Fibroblast of upper back skin (primary cell): Measurements from ENCODE around the gene HIF1AN.

ENCODE experiments used
- DNase-seq: peaks from one replicate; pipeline ENCODE4 v3.0.0-alpha.2; 2013

Gene HIF1AN

GRCh38 chr10:100522107-100522801 lies 13.5 kb upstream of the HIF1AN start:
- DNase-seq: no peak

- DNase-seq: no peak
Observed at GRCh38 chr10:100522945-100523344, 12.8 kb upstream of the HIF1AN start.

GRCh38 chr10:100524206-100524605 lies 11.5 kb upstream of the HIF1AN start:
- no peak for DNase-seq

GRCh38 chr10:100524638-100525037 lies 11.1 kb upstream of the HIF1AN start:
- DNase-seq: no peak

GRCh38 chr10:100528123-100528886 lies 7.4 kb upstream of the HIF1AN start:
- DNase-seq: no peak

GRCh38 chr10:100528921-100529474 lies 6.7 kb upstream of the HIF1AN start:
- DNase-seq: no peak

- DNase-seq: peak; percentile 84
Observed at GRCh38 chr10:100529475-100530298, 6.1 kb upstream of the HIF1AN start, which contains the start of gene NDUFB8. Gene NDUFB8 (minus strand): TSS chr10:100529871. CDS start chr10:100529851, 20 bp downstream.

- no peak for DNase-seq
Observed at GRCh38 chr10:100531761-100532160, 4.0 kb upstream of the HIF1AN start.

GRCh38 chr10:100534726-100535125 lies 1.0 kb upstream of the HIF1AN start:
- no peak for DNase-seq

- DNase-seq: no peak
Observed at GRCh38 chr10:100535338-100535714, 417 bp upstream of the HIF1AN start.

- no peak for DNase-seq
Observed at GRCh38 chr10:100537475-100537874, 1.7 kb downstream of the HIF1AN start.

GRCh38 chr10:100544950-100545349 lies 9.2 kb downstream of the HIF1AN start:
- no peak for DNase-seq

- no peak for DNase-seq
Observed at GRCh38 chr10:100551196-100551595, 15.5 kb downstream of the HIF1AN start.

- DNase-seq: no peak
Observed at GRCh38 chr10:100551738-100552137, 16.0 kb downstream of the HIF1AN start.

GRCh38 chr10:100553929-100554328 lies 18.2 kb downstream of the HIF1AN start:
- DNase-seq: no peak

- DNase-seq: no peak
Observed at GRCh38 chr10:100554902-100555301, 19.2 kb downstream of the HIF1AN start.

- DNase-seq: no peak
Observed at GRCh38 chr10:100560248-100560647, 24.5 kb downstream of the HIF1AN start.

GRCh38 chr10:100561005-100561404 lies 25.3 kb downstream of the HIF1AN start:
- DNase-seq: no peak

GRCh38 chr10:100562008-100562672 lies 26.4 kb downstream of the HIF1AN start:
- peak; percentile 72 for DNase-seq

GRCh38 chr10:100565206-100565985 lies 29.7 kb downstream of the HIF1AN start:
- DNase-seq: no peak

GRCh38 chr10:100566561-100566960 lies 30.8 kb downstream of the HIF1AN start:
- no peak for DNase-seq

- no peak for DNase-seq
Observed at GRCh38 chr10:100567249-100567648, 31.5 kb downstream of the HIF1AN start.
